Sciatic nerve (tissue), 2 donors: ENCODE results near the gene TUBB2A. TPM values are rescaled to one million over a fixed set of nuclear protein-coding genes. Genes with fewer than 3 reads are reported as not detected.
"Not testable (repeated sequence)": the region's sequence is repeated elsewhere in the genome, so short reads cannot be mapped to it uniquely, and the experiment has no call there.

Experiments
- ATAC-seq: fragments of 200-7000 bp; cut with Tn5 transposase; one replicate; pipeline ENCODE4 v1.9.1; 2020; ENCODE audit warnings: mild to moderate bottlenecking, moderate library complexity
- DNase-seq: peaks from one replicate; pipeline ENCODE4 v3.0.0-alpha.2; 2020; ENCODE audit warnings: low spot score
- intact Hi-C: fragments of 100-400 bp; cut with DNase I; formaldehyde crosslinking; loops from one replicate; pipeline ENCODE4 v1.14.2; 2022
- total RNA-seq: library from RNA; stranded (reverse); fragmentation: NEBNext Ultra II Directional; extraction: Animal tissue kit (Norgen Biotek cat#: 25700); gene quantifications from one replicate; pipeline ENCODE4 v1.2.1, GENCODE V29; 2021
- donor health status: DM: no; HTN: no; CAD: no.
- donor health status: DM: no; HTN: no; CAD: no.

The TUBB2A gene
- total RNA-seq, result 53.1 TPM

- intact Hi-C loops, result no loop called here
- ATAC-seq, result peak; percentile 86
- peak; percentile 94 for DNase-seq
These were observed at the start of gene TUBB2A for GRCh38 chr6:3157131-3157933. TSS of gene TUBB2A (minus strand) at chr6:3157544. CDS start at chr6:3157463, 81 bp downstream.

GRCh38 chr6:3206339-3207015 lies 49.1 kb upstream of the TUBB2A start:
- DNase-seq (no peak), ATAC-seq (no peak)
- intact Hi-C loops, result no loop called here

GRCh38 chr6:3205913-3206312 lies 48.6 kb upstream of the TUBB2A start:
- ATAC-seq, result peak; percentile 11
- DNase-seq, result no peak
- intact Hi-C loops, result no loop called here

GRCh38 chr6:3204921-3205320 lies 47.6 kb upstream of the TUBB2A start:
- intact Hi-C loops, result no loop called here
- ATAC-seq (no peak), DNase-seq (no peak)

DNA sequence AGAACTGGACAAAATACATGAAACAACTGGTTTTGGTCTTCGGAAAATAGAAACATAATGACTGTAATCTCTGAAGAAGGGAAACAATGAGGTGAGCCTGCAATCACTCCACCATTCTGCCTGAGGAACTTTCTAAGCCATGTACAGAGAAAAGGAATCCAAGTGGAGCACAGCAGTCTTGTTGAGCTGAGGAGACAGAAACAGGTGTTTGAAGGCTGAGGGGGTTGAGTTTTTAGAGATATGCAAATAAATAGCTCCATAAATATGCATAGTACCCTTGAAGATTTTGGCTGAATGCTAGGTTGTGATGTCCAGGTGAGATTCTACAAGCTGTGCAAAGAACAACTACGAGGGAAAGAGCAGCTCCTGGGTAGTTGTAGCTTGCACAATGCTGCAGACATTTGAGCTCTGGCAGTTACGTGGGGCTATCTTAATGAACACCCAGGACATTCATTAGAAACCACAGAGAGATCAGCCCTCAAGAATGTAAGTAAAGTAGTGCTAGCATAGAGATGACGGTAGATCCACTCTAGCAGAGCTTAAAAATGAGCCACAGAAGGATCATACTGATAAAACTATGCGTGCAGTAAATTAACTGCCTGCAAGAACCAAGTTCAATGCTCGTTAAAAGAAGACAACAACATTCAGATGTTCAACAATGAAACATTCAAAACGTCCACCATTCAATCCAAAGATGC lies 45.8 kb upstream of the TUBB2A start:
- DNase-seq (no peak), ATAC-seq (no peak)
- intact Hi-C loops, result no loop called here

- intact Hi-C loops, result no loop called here
- no peak for DNase-seq
- no peak for ATAC-seq
These were observed 44.0 kb upstream of the TUBB2A start for GRCh38 chr6:3201388-3201787.

GRCh38 chr6:3200682-3201081 lies 43.3 kb upstream of the TUBB2A start:
- no peak for ATAC-seq
- intact Hi-C loops, result no loop called here
- no peak for DNase-seq

DNA sequence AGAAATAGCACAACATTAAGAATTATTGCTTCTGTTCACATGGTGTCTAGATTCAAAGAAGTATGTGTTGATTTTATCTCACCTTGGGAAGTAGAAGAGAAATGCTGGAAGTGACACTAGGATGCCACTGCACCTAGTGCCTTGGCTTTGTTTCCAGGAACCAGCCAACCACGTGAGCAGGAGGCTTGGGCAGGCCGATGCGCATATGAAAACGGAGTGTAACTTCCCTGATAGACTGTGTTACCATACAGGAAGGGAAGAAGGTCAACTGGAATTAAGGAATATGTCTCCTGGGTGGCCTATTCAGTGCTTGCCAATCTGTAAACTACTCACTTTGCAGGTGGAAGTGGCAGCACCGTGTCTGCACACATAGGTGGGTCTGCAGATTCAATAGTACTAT lies 42.0 kb upstream of the TUBB2A start:
- no peak for ATAC-seq
- intact Hi-C loops, result no loop called here
- DNase-seq, result no peak

DNA sequence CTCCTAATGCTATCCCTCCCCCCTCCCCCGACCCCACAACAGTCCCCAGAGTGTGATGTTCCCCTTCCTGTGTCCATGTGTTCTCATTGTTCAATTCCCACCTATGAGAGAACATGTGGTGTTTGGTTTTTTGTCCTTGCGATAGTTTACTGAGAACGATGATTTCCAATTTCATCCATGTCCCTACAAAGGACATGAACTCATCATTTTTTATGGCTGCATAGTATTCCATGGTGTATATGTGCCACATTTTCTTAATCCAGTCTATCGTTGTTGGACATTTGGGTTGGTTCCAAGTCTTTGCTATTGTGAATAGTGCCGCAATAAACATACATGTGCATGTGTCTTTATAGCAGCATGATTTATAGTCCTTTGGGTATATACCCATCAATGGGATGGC lies 40.4 kb upstream of the TUBB2A start:
- DNase-seq, intact Hi-C loops, ATAC-seq: not testable (repeated sequence)

GRCh38 chr6:3196770-3197169 lies 39.4 kb upstream of the TUBB2A start:
- intact Hi-C loops, result no loop called here
- no peak for ATAC-seq
- no peak for DNase-seq

DNA sequence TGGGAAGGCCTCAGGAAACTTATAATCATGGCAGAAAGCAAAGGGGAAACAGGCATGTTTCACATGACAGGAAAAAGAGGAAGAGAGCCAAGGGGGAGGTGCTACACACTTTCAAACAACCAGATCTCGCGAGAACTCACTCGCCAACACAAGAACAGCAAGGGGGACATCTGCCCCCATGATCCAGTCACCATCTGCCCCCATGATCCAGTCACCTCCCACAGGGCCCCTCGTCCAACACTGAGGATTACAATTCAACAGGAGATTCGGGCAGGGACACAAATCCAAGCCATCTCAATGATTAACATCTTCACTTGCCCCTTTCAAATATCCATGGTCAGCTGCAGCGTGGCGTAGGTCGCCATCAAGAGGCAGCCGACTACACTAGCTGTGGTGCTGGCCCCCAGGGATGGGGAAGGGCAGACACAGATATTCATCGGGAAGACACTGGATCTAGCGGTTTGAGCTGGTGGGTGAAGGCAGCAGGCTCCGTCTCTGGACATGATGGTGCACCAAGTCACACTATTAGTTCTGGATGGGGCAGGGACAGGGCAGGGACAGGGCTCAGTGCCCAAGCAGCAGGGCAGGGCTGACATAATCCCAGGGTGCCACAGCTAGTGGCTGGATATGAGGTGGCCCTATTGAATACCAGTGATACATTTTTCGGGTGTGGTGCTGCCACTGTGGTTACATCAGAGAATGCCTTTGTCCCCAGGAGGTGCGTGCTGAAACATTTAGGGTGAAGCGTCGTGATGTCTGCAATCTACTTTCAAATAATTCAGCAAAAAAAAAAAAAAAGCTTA lies 38.6 kb upstream of the TUBB2A start:
- intact Hi-C loops, result no loop called here
- DNase-seq (no peak), ATAC-seq (peak; percentile 22)

DNA sequence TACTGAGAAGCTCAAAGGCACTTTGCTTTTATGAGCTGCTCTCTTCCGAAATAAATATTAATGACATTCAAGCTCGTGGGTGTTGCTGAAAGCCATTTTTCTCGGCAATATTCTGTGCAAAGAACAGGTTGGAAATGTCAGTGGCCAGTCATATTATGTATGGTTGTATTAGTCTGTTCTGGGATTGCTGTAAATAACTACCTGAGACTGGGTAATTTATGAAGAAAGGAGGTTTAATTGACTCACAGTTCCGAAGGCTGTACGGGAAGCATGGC lies 38.0 kb upstream of the TUBB2A start:
- DNase-seq (no peak), ATAC-seq (no peak)
- intact Hi-C loops, result no loop called here

GRCh38 chr6:3194535-3195419 lies 37.4 kb upstream of the TUBB2A start:
- peak; percentile 75 for ATAC-seq
- intact Hi-C loops, result no loop called here
- DNase-seq, result no peak

GRCh38 chr6:3193102-3193849 lies 35.9 kb upstream of the TUBB2A start:
- ATAC-seq, result peak; percentile 60
- no peak for DNase-seq

GRCh38 chr6:3190779-3191178 lies 33.4 kb upstream of the TUBB2A start:
- DNase-seq (no peak), ATAC-seq (no peak)
- intact Hi-C loops, result no loop called here

More at GRCh38 chr6:3193102-3193849, 35.9 kb upstream of the TUBB2A start:
- intact Hi-C loops, result no loop called here

DNA sequence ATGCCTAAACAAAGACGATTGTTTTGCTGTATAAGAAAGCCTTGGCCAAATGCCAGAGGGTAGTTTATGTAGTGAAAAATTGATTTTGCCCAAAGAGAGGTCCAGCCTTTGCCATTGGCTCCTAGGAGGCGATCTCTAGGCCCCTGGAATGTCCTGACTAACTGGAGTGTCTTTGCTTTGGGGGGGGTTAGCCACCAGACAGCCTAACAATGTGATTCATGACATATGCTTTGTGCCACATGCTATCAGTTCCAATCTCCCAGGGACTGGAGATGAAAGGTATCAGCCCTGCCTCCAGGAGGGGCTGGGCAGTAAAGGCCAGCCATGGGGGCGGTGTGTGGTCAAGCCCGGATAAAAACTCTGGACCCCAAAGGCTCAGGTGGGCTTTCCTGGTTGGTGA lies 32.7 kb upstream of the TUBB2A start:
- intact Hi-C loops, result no loop called here
- no peak for ATAC-seq

GRCh38 chr6:3189192-3189591 lies 31.8 kb upstream of the TUBB2A start:
- ATAC-seq, DNase-seq, intact Hi-C loops: not testable (repeated sequence)

More for the DNA sequence above, 32.7 kb upstream of the TUBB2A start:
- no peak for DNase-seq

- ATAC-seq (no peak), DNase-seq (no peak)
- intact Hi-C loops, result no loop called here
These were observed 30.9 kb upstream of the TUBB2A start for GRCh38 chr6:3188262-3188661.
